Tibial nerve (tissue), 4 donors: ENCODE measurements around the gene ABCG1. TPM values are rescaled to one million over a fixed set of nuclear protein-coding genes. Genes with fewer than 3 reads are reported as not detected.

Experiments used
- DNase-seq, 2 donors: peaks; one replicate each; pipeline ENCODE4 v3.0.0-alpha.2; 2019; ENCODE audit warnings: low spot score in 2 of 2
- H3K27ac ChIP-seq, 4 donors: fragments of 200-600 bp; sonication (generic) in 3 of 4; one replicate each; pipeline ENCODE4 v1.5.1; 2017 to 2019; ENCODE audit warnings: mild to moderate bottlenecking in 1 of 4
- H3K27me3 ChIP-seq, 2 donors: fragments of 200-600 bp; sonication (generic) in 1 of 2; one replicate each; pipeline versions ENCODE4 v1.5.1 to v1.6.0; 2017 to 2019
- H3K36me3 ChIP-seq, 3 donors: fragments of 200-600 bp; sonication (generic); one replicate each; pipeline ENCODE4 v1.5.1; 2018 to 2019
- H3K4me1 ChIP-seq, 4 donors: fragments of 200-600 bp; sonication (generic) in 3 of 4; one replicate each; pipeline ENCODE4 v1.5.1; 2017 to 2019
- H3K4me3 ChIP-seq, 4 donors: fragments of 200-600 bp; sonication (generic) in 3 of 4; one replicate each; pipeline ENCODE4 v1.5.1; 2017 to 2019; ENCODE audit warnings: mild to moderate bottlenecking in 1 of 4, moderate library complexity in 1 of 4
- H3K9me3 ChIP-seq, 4 donors: fragments of 200-600 bp; sonication (generic) in 3 of 4; one replicate each; pipeline ENCODE4 v1.5.1; 2017 to 2019
- CTCF ChIP-seq, 5 experiments: fragments of 200-600 bp in 3 of 5; fragments of 450-650 bp in 2 of 5; sonication (generic) in 3 of 5; IDR thresholded peaks; one replicate each; pipeline ENCODE4 v1.5.1; 2016 to 2019; ENCODE audit warnings: antibody characterized with exemption in 5 of 5, mild to moderate bottlenecking in 3 of 5, moderate library complexity in 2 of 5
- EP300 ChIP-seq, 2 donors: sonication (generic); formaldehyde crosslinking; IDR thresholded peaks; one replicate each; pipeline ENCODE4 v1.6.1; 2017; ENCODE audit warnings: antibody characterized with exemption in 2 of 2, mild to moderate bottlenecking in 1 of 2
- POLR2A ChIP-seq, 2 donors: fragments of 450-650 bp; IDR thresholded peaks; one replicate each; pipeline ENCODE4 v1.6.1; 2017; ENCODE audit warnings: antibody characterized with exemption in 2 of 2, mild to moderate bottlenecking in 2 of 2, moderate library complexity in 2 of 2
- WGBS, 2 donors: methylation state at CpG; one replicate each; pipeline ENCODE4 v1.1.5; 2018; 5-methylcytosine and 5-hydroxymethylcytosine counted together
- total RNA-seq, 4 donors: library from RNA; depleted of rRNA; stranded (reverse); fragments of >200 nt; gene quantifications; one replicate each; pipeline ENCODE4 v1.1.0, GENCODE V29; 2016

ABCG1 gene
- total RNA-seq, 4 donors from 2014 or later: 10.5 to 32.8 (median 18.6) TPM

DNA sequence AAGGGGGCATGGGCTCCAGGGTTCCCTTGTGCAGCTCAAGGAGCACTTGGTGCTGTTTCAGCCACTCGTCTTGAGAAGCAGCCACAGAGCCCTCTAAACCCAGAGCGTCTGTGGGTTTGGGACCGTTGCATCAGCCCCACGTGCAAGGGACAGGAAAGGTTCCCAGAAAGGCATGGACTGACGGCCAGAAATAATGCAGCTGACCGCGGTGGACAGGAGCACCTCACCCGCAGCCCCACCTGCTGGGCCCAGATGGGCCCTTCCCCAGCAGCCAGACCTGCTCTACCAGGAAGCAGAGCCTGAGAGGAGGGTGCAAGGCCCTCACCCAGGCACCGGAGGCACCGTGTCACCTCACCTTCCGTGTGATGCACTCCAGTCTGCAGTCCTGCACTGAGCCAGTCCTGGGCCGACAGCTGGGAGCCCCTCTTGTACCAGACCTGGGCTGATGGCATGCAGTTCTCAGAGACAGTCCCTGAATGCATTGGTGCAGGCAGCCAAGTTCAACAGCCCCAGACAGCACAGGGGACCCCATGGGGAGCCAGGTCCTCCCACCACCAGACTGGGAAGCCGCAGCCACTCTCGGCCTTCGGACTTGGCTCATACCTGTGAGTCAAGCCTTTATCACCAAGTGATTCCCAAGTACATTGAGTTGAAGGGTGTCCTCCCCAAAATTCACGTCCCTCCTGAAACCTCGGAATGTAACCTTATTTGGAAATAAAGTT lies 101.1 kb downstream of the ABCG1 start:
- no peaks in the 10 kb centered on the region for H3K27me3 ChIP-seq
- 79 to 82% methylated on average over 17 of the region's 17 CpGs for WGBS, 2 donors
- peaks cover 0 to under 1% (median 0%) of the 10 kb centered on the region in 4 donors for H3K9me3 ChIP-seq
- no peak overlapping the region for H3K4me3 ChIP-seq
- H3K36me3 ChIP-seq: no peaks in the 10 kb centered on the region
- DNase-seq: no peak
- TF ChIP-seq CTCF (IDR thresholded peaks at IDR 0.05) (no peak), POLR2A (IDR thresholded peaks at IDR 0.05) (no peak), EP300 (IDR thresholded peaks at IDR 0.05) (no peak)
- no peak overlapping the region for H3K27ac ChIP-seq
- H3K4me1 ChIP-seq: peaks cover 0 to 5% (median under 1%) of the 10 kb centered on the region in 4 donors

GRCh38 chr21:42320791-42321190 lies 101.9 kb downstream of the ABCG1 start:
- WGBS, 2 donors: 86 to 94% methylated on average over 8 of the region's 8 CpGs
- DNase-seq: no peak
- Histone ChIP-seq H3K4me1 (no peaks in the 10 kb centered on the region), H3K9me3 (peaks cover 0 to 8% (median 0%) of the 10 kb centered on the region in 4 donors), H3K27me3 (no peaks in the 10 kb centered on the region), H3K27ac (no peak overlapping the region), H3K4me3 (no peak overlapping the region), H3K36me3 (no peaks in the 10 kb centered on the region)
- TF ChIP-seq EP300 (IDR thresholded peaks at IDR 0.05) (no peak), POLR2A (IDR thresholded peaks at IDR 0.05) (no peak), CTCF (IDR thresholded peaks at IDR 0.05) (no peak)

DNA sequence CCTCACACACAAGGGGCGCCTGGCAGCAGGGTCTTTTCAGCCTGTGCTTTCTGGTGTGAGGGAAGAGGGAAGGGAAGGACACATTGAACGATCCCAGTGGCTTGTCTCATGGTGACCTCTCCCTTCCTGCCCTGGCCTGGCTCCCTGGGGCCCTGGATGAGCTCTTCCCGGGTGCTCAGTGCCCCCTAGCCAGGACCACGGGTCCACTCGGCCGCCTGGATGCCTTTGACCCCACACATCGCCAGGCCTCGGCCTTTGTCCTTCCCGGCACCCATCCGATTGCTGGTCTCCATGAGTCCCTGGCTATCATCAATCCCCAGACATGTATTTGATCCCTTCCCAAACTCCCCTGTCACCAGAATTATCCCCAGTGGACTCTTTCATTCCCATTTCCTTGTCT lies 102.3 kb downstream of the ABCG1 start:
- no peaks in the 10 kb centered on the region for H3K27me3 ChIP-seq
- 74 to 83% methylated on average over 10 of the region's 10 CpGs for WGBS, 2 donors
- no peaks in the 10 kb centered on the region for H3K36me3 ChIP-seq
- H3K27ac ChIP-seq: no peak overlapping the region
- TF ChIP-seq CTCF (IDR thresholded peaks at IDR 0.05) (no peak), EP300 (IDR thresholded peaks at IDR 0.05) (no peak), POLR2A (IDR thresholded peaks at IDR 0.05) (no peak)
- no peak overlapping the region for H3K4me3 ChIP-seq
- peaks cover 0 to 10% (median 0%) of the 10 kb centered on the region in 4 donors for H3K9me3 ChIP-seq
- no peak for DNase-seq
- no peaks in the 10 kb centered on the region for H3K4me1 ChIP-seq

DNA sequence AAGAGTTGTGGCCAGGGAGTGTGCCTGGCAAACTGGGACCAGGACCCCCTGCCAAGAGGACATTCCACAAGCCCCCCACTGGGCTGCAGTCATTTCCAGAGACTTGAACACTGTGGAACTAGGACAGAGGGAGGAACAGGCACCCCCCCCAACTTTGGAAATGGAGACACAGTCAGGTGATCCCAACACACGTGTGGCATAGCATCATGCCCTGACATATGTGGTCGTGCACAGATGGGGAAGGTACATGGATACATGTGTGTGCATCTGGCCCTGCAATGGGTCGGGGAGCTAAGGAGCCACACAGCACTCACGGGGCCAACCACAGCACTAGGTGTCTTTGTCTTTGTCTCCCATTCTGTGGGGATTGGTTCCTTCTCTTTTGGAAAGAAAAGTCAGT lies 102.9 kb downstream of the ABCG1 start:
- no peaks in the 10 kb centered on the region for H3K36me3 ChIP-seq
- no peaks in the 10 kb centered on the region for H3K4me1 ChIP-seq
- no peak overlapping the region for H3K4me3 ChIP-seq
- WGBS, 2 donors: 80 to 92% methylated on average over 4 of the region's 4 CpGs
- H3K27me3 ChIP-seq: no peaks in the 10 kb centered on the region
- no peak for TF ChIP-seq POLR2A (IDR thresholded peaks at IDR 0.05)
- no peak for TF ChIP-seq CTCF (IDR thresholded peaks at IDR 0.05)
- TF ChIP-seq EP300 (IDR thresholded peaks at IDR 0.05): no peak
- H3K27ac ChIP-seq: no peak overlapping the region
- DNase-seq: no peak
- H3K9me3 ChIP-seq: peaks cover 0 to 10% (median 0%) of the 10 kb centered on the region in 4 donors

GRCh38 chr21:42324896-42325295 lies 106.0 kb downstream of the ABCG1 start:
- no peak for TF ChIP-seq CTCF (IDR thresholded peaks at IDR 0.05)
- TF ChIP-seq POLR2A (IDR thresholded peaks at IDR 0.05): no peak
- no peak for TF ChIP-seq EP300 (IDR thresholded peaks at IDR 0.05)
- peaks cover 0 to 10% (median 0%) of the 10 kb centered on the region in 4 donors for H3K9me3 ChIP-seq
- no peak overlapping the region for H3K4me3 ChIP-seq
- H3K27ac ChIP-seq: no peak overlapping the region
- no peak for DNase-seq
- WGBS, 2 donors: 88 to 92% methylated on average over 6 of the region's 6 CpGs
- H3K4me1 ChIP-seq: no peaks in the 10 kb centered on the region
- no peaks in the 10 kb centered on the region for H3K27me3 ChIP-seq
- H3K36me3 ChIP-seq: no peaks in the 10 kb centered on the region
